WTC11 (cell line): ENCODE data around the gene SLC27A2. TPM values are rescaled to one million over a fixed set of nuclear protein-coding genes. Genes with fewer than 3 reads are reported as not detected.

Source experiments
- ATAC-seq: fragments of 200-7000 bp; cut with Tn5 transposase; 2 replicates; pipeline ENCODE4 v1.10.0; 2021; ENCODE audit warnings: mild to moderate bottlenecking, moderate library complexity
- CTCF ChIA-PET: fragments of 300-600 bp; sonication (Branson Sonifier 250); formaldehyde crosslinking; loops from one replicate; lab custom pipeline; 2021; ENCODE audit warnings: antibody characterized with exemption; lab: Charles Lee
- POLR2A ChIA-PET: fragments of 350-600 bp; sonication (Branson Sonifier 250); formaldehyde crosslinking; loops from one replicate; lab custom pipeline; 2021; ENCODE audit warnings: antibody characterized with exemption; lab: Charles Lee
- DNase-seq: peaks from one replicate; pipeline ENCODE4 v3.0.0; 2021; ENCODE audit warnings: low spot score
- H3K27ac Mint-ChIP-seq: 2 replicates; pipeline ENCODE4 v1.8.0; 2021; ENCODE audit warnings: mixed read lengths
- H3K27me3 Mint-ChIP-seq: 2 replicates; pipeline ENCODE4 v1.8.0; 2021; ENCODE audit warnings: low read depth, mild to moderate bottlenecking, moderate library complexity, mixed read lengths
- H3K36me3 Mint-ChIP-seq: 2 replicates; pipeline ENCODE4 v1.8.0; 2021; ENCODE audit warnings: mixed read lengths
- H3K4me1 Mint-ChIP-seq: 2 replicates; pipeline ENCODE4 v1.8.0; 2022; ENCODE audit warnings: mixed read lengths
- H3K4me3 Mint-ChIP-seq: 2 replicates; pipeline ENCODE4 v1.8.0; 2021; ENCODE audit warnings: mild to moderate bottlenecking, moderate library complexity, mixed read lengths
- H3K9me3 Mint-ChIP-seq: 2 replicates; pipeline ENCODE4 v1.8.0; 2021; ENCODE audit warnings: mixed read lengths
- ETV6 ChIP-seq: sonication (generic); formaldehyde crosslinking; IDR thresholded peaks from 2 replicates; pipeline ENCODE4 v1.8.1; 2022; ENCODE audit warnings: mild to moderate bottlenecking, missing genetic modification reagents
- GRHL2 ChIP-seq: fragments of 250-450 bp; sonication (Bioruptor Pico); IDR thresholded peaks from 2 replicates; pipeline ENCODE4 v1.8.0; 2022; ENCODE audit warnings: mild to moderate bottlenecking, moderate library complexity; ENCODE audit not compliant: insufficient replicate concordance, severe bottlenecking
- NFE2L1 ChIP-seq: sonication (generic); formaldehyde crosslinking; IDR thresholded peaks from 2 replicates; pipeline ENCODE4 v1.8.1; 2023; ENCODE audit warnings: missing genetic modification reagents
- NFYB ChIP-seq: sonication (generic); formaldehyde crosslinking; conservative IDR thresholded peaks from 2 replicates; pipeline ENCODE4 v1.8.0; 2022; ENCODE audit warnings: low read depth, missing genetic modification reagents
- RELA ChIP-seq: sonication (generic); formaldehyde crosslinking; IDR thresholded peaks from 2 replicates; pipeline ENCODE4 v1.8.1; 2022; ENCODE audit warnings: missing genetic modification reagents, mild to moderate bottlenecking, borderline replicate concordance
- TEAD4 ChIP-seq: sonication (generic); formaldehyde crosslinking; IDR thresholded peaks from 2 replicates; pipeline ENCODE4 v1.8.0; 2022; ENCODE audit warnings: mild to moderate bottlenecking, missing genetic modification reagents
- ZNF423 ChIP-seq: fragments of 250-450 bp; sonication (Bioruptor Pico); IDR thresholded peaks from 2 replicates; pipeline ENCODE4 v2.1.2; 2022; ENCODE audit warnings: mild to moderate bottlenecking, moderate library complexity
- total RNA-seq: library from RNA; stranded (reverse); gene quantifications from 3 replicates; pipeline ENCODE4 v1.2.3, GENCODE V29; 2021
- TF ChIP-seq, protein P1 (sequence below): sonication (generic); formaldehyde crosslinking; IDR thresholded peaks from 2 replicates; pipeline ENCODE4 v1.8.1; 2022; ENCODE audit warnings: mild to moderate bottlenecking, missing genetic modification reagents, moderate library complexity, borderline replicate concordance
- TF ChIP-seq, protein P2 (sequence below): sonication (generic); formaldehyde crosslinking; IDR thresholded peaks from 2 replicates; pipeline ENCODE4 v1.8.0; 2022; ENCODE audit warnings: missing genetic modification reagents
- TF ChIP-seq, protein P3 (sequence below): sonication (generic); formaldehyde crosslinking; IDR thresholded peaks from 2 replicates; pipeline ENCODE4 v1.8.1; 2023; ENCODE audit warnings: mild to moderate bottlenecking, missing genetic modification reagents, borderline replicate concordance

SLC27A2 gene
- total RNA-seq, 1 experiment from 2014 or later = 3.0 TPM

DNA sequence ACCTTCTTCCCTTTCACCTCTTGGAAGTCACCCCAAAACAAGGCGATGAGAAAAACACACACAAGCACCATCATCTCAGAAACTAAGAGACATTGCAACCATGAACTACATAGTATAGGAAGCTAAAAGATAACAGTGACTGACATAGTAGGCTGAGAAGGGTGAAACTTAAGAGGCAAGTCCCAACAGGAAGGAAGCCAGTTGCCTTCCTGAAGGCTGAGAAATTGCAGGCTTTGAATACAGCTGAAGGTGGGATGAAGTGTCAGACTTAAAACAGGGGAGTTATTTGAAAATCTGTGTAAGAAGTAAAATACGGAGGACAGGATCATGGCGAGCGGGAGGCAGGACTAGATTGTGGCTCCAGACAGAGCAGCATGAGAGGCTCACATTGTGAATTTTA lies 27.8 kb downstream of the SLC27A2 start:
- H3K4me1 Mint-ChIP-seq = peaks cover 8% of the 10 kb centered on the region; the same call in 1 of the 2 replicates
- ATAC-seq (no peak), DNase-seq (no peak)
- H3K27ac Mint-ChIP-seq = no peak overlapping the region; the same call in 1 of the 2 replicates
- ChIA-PET CTCF (interaction anchor here (0.9 kb wide), 1 partner anchor 82 kb away, joined by 3 read pairs; no protein-coding TSS in a partner anchor), POLR2A (no interaction called here)
- no peaks in the 10 kb centered on the region for H3K27me3 Mint-ChIP-seq
- TF ChIP-seq, protein P1, sequence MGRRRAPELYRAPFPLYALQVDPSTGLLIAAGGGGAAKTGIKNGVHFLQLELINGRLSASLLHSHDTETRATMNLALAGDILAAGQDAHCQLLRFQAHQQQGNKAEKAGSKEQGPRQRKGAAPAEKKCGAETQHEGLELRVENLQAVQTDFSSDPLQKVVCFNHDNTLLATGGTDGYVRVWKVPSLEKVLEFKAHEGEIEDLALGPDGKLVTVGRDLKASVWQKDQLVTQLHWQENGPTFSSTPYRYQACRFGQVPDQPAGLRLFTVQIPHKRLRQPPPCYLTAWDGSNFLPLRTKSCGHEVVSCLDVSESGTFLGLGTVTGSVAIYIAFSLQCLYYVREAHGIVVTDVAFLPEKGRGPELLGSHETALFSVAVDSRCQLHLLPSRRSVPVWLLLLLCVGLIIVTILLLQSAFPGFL (CRISPR knock-in tag) = no peak
- no peak for TF ChIP-seq ZNF423 (CRISPR knock-in tag)
- TF ChIP-seq, protein P2, sequence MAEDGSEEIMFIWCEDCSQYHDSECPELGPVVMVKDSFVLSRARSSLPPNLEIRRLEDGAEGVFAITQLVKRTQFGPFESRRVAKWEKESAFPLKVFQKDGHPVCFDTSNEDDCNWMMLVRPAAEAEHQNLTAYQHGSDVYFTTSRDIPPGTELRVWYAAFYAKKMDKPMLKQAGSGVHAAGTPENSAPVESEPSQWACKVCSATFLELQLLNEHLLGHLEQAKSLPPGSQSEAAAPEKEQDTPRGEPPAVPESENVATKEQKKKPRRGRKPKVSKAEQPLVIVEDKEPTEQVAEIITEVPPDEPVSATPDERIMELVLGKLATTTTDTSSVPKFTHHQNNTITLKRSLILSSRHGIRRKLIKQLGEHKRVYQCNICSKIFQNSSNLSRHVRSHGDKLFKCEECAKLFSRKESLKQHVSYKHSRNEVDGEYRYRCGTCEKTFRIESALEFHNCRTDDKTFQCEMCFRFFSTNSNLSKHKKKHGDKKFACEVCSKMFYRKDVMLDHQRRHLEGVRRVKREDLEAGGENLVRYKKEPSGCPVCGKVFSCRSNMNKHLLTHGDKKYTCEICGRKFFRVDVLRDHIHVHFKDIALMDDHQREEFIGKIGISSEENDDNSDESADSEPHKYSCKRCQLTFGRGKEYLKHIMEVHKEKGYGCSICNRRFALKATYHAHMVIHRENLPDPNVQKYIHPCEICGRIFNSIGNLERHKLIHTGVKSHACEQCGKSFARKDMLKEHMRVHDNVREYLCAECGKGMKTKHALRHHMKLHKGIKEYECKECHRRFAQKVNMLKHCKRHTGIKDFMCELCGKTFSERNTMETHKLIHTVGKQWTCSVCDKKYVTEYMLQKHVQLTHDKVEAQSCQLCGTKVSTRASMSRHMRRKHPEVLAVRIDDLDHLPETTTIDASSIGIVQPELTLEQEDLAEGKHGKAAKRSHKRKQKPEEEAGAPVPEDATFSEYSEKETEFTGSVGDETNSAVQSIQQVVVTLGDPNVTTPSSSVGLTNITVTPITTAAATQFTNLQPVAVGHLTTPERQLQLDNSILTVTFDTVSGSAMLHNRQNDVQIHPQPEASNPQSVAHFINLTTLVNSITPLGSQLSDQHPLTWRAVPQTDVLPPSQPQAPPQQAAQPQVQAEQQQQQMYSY (CRISPR knock-in tag) = peak; percentile 63
- no peak for TF ChIP-seq NFYB (CRISPR knock-in tag)
- H3K9me3 Mint-ChIP-seq = peaks cover 29% of the 10 kb centered on the region
- H3K36me3 Mint-ChIP-seq = peaks cover 18% of the 10 kb centered on the region
- H3K4me3 Mint-ChIP-seq = no peak overlapping the region

DNA sequence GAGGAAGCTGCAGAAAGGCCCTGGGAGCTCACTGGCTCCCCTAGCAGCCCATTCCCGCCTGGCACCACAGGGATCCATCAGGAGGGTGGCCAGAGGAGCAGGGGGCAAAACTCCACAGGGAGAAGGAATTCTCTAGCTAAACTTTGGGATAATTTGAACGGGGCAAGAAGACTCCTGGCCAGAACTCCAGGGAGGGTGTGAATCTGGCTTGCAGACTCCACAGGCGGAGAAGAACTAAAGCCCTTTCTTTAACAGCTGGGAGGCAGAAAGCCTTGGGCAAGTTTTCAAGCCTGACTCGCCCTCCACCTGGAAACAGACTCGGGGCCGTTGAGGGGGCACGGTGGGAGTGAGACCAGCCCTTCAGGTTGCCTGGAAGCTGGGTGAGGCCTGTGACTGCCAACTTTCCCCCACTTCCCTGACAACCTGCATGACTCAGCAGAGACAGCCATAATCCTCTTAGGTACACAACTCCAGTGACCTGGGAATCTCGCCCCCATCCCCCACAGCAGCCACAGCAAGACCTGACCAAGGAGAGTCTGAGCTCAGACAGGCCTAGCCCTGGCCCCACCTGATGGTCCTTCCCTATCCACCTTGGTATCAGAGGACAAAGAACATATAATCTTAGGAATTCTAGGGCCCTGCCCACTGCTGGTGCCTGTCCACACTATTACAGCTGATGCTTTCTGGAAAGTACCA lies 28.6 kb downstream of the SLC27A2 start:
- CTCF ChIA-PET = interaction anchor here (0.7 to 0.9 kb wide), 2 partner anchors 30 to 83 kb away, joined by 3 read pairs; no protein-coding TSS in a partner anchor
- DNase-seq (no peak), ATAC-seq (no peak)
- H3K36me3 Mint-ChIP-seq = peaks cover 18% of the 10 kb centered on the region
- peaks cover 8% of the 10 kb centered on the region; the same call in 1 of the 2 replicates for H3K4me1 Mint-ChIP-seq
- no peak overlapping the region for H3K4me3 Mint-ChIP-seq
- H3K27me3 Mint-ChIP-seq = no peaks in the 10 kb centered on the region
- H3K27ac Mint-ChIP-seq = no peak overlapping the region
- POLR2A ChIA-PET = interaction anchor here (1.1 kb wide), 1 partner anchor 19 kb away, joined by 4 read pairs; no protein-coding TSS in a partner anchor
- H3K9me3 Mint-ChIP-seq = peaks cover 35% of the 10 kb centered on the region
- TF ChIP-seq ETV6 (CRISPR knock-in tag) (no peak), NFE2L1 (CRISPR knock-in tag) (0 out of 2 replicates have a peak, but pooled peaks have one; percentile 55)
- TF ChIP-seq, protein P2 (CRISPR knock-in tag) = no peak

DNA sequence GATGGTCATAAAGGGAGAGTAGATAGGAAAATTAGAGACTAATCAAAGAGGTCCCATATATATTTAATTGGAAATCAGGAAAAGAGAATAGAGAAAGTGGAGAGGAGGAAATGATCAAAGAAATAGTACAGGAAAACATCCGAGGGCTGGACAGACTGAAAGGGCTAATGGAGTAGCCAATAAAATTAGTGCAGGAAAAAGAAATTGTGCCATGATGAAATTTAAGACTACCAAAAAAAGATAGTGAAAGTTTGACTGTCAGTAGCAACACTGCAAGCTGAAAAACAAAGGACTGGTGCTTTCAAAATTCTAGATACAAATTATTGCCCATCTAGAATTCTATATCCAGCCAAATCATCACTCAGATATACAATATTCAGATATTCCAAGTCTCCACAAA lies 36.3 kb downstream of the SLC27A2 start:
- H3K4me3 Mint-ChIP-seq = no peak overlapping the region
- no peak for ATAC-seq
- ChIA-PET POLR2A (no interaction called here), CTCF (no interaction called here)
- no peaks in the 10 kb centered on the region for H3K27me3 Mint-ChIP-seq
- no peak overlapping the region for H3K27ac Mint-ChIP-seq
- DNase-seq = no peak
- no peaks in the 10 kb centered on the region for H3K36me3 Mint-ChIP-seq
- no peak for TF ChIP-seq RELA
- TF ChIP-seq GRHL2 (CRISPR knock-in tag) = no peak
- no peak for TF ChIP-seq TEAD4
- TF ChIP-seq, protein P3, sequence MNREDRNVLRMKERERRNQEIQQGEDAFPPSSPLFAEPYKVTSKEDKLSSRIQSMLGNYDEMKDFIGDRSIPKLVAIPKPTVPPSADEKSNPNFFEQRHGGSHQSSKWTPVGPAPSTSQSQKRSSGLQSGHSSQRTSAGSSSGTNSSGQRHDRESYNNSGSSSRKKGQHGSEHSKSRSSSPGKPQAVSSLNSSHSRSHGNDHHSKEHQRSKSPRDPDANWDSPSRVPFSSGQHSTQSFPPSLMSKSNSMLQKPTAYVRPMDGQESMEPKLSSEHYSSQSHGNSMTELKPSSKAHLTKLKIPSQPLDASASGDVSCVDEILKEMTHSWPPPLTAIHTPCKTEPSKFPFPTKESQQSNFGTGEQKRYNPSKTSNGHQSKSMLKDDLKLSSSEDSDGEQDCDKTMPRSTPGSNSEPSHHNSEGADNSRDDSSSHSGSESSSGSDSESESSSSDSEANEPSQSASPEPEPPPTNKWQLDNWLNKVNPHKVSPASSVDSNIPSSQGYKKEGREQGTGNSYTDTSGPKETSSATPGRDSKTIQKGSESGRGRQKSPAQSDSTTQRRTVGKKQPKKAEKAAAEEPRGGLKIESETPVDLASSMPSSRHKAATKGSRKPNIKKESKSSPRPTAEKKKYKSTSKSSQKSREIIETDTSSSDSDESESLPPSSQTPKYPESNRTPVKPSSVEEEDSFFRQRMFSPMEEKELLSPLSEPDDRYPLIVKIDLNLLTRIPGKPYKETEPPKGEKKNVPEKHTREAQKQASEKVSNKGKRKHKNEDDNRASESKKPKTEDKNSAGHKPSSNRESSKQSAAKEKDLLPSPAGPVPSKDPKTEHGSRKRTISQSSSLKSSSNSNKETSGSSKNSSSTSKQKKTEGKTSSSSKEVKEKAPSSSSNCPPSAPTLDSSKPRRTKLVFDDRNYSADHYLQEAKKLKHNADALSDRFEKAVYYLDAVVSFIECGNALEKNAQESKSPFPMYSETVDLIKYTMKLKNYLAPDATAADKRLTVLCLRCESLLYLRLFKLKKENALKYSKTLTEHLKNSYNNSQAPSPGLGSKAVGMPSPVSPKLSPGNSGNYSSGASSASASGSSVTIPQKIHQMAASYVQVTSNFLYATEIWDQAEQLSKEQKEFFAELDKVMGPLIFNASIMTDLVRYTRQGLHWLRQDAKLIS (CRISPR knock-in tag) = no peak
- H3K9me3 Mint-ChIP-seq = peaks cover 21% of the 10 kb centered on the region
- no peaks in the 10 kb centered on the region for H3K4me1 Mint-ChIP-seq
